CD4-positive, alpha-beta T cell treated with Interferon gamma for 1 hour (primary cell): Measurements from ENCODE around the gene ARSK.

Experiments used
- DNase-seq: peaks from one replicate; pipeline ENCODE4 v3.0.0-alpha.2; 2020

The ARSK gene

DNA sequence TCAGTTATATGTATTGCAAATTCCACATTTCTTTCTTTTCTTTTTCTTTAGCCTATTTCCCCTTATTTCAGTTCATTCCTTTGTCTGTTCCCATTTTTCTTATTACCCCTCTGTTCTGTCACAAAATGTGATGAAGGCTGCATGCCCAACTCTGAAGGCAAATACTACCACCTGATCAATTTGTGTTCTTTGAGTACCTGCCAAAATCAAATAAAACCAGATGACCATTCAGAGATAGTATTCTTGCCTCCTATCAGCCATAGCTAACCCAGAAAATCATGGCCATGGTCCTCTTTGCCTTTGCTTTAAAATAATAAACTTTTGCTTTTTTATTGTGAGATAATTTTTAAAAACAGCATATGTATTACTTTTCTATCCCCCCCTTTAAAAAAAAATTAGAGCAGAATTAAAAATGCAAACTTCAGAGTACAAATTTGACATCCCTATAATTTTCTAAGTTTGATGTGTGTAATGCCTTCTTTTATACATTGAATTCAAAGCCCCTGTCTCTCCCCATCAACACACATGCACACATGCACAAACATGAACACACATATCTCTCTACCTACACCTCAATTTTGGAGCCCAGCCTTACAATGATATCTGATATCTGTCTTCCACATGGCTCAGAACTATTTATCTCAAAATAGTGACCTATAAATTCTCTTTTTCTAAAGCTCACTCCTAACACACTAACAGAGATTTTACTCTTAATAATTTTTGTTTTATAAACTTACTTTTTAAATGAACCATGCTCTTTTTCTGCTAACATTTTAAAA lies 95.1 kb downstream of the ARSK start:
- no peak for DNase-seq

DNA sequence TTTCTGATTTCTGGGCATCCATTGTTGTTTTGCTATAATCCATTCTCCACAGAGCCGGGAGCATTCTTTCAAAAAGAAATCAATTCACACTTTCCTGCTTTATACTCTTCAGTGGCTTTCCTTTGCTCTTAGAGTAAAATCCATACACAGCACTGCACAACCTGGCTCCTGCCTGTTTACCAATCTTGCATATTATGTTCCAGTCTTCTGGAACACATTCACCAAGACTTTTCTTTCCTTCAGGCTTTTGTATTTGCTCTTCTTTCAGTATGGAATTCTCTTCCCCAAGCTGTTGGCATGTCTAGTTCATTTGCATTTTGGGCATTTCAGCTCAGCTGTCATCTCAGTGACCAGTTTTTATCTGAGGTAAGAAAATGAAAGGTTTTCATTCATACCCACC lies 97.9 kb downstream of the ARSK start:
- DNase-seq, result no peak

DNA sequence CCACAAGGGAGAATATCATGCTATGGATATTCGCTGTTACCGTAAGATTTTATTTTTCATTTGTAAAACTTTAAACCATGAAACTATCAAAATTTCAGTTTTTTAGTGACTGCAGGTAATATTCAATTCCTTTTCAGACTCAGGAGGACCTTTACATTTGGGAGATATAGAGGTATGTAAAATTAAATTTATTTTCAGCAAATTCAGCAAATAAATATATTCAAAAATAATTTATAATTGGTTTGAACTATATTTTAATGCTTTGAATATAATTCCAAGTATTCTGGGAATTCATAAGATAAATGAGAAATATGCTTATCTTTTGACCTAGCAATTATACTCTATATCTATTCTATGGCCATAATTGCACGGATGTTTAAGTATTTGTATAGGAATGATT lies 99.3 kb downstream of the ARSK start:
- DNase-seq, result no peak
